ENCODE results near the gene CA9. TPM values are rescaled to one million over a fixed set of nuclear protein-coding genes. Genes with fewer than 3 reads are reported as not detected.

Gene CA9
- total and polyA plus RNA-seq, 2 donors (not counting 3 experiments of a cell fraction or from before 2014, with no cell fraction given) = 0.18 TPM; not detected in 1

DNA sequence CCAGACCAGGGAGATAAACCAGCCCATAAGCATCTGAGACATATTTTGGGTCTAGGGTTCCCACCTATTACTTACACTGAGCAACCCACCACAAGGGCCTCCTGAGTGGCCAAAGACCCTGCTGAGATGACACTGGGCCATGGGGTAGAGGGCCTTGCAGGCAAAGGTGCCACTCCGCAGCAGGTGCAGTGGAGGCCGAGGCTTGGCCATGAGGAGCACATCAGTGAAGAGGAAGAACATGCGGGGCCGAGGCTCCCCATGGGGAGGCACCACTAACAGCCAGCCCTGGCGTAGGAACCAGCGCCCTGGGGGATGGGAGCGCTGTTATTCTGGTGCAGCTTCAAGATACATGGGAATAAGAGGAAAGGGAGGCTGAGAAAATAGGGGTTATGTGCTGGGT, 11.3 kb upstream of the CA9 start:
- Histone ChIP-seq H2AFZ (ENCODE audit: low read depth, low read length) (no peak overlapping the region), H3K4me2 (ENCODE audit: insufficient read depth, low read length) (no peak overlapping the region), H3K9me3 (replicated peaks; ENCODE audit: control insufficient read depth, insufficient read depth, low read length) (no peaks in the 10 kb centered on the region), H3K4me3 (replicated peaks in 1 of 3; ENCODE audit: insufficient read depth in 1 of 3, low read depth in 1 of 3, low read length in 3 of 3) (no peak overlapping the region), H3K27ac (ENCODE audit: insufficient read depth, low read depth, low read length) (no peak overlapping the region), H3K9me1 (replicated peaks; ENCODE audit: control insufficient read depth, extremely low read depth, insufficient read depth, low read length) (no peaks in the 10 kb centered on the region), H3K79me2 (ENCODE audit: control insufficient read depth, insufficient read depth, low read length) (peaks cover 4% of the 10 kb centered on the region), H3K36me3 (ENCODE audit: control insufficient read depth in 2 of 2, extremely low read depth in 1 of 2, insufficient read depth in 2 of 2, low read length in 2 of 2) (peaks cover 0 to 8% of the 10 kb centered on the region in 2 experiments), H4K20me1 (replicated peaks; ENCODE audit: control insufficient read depth, extremely low read depth, insufficient read depth, low read length) (no peaks in the 10 kb centered on the region), H3K9ac (replicated peaks; ENCODE audit: extremely low read depth, insufficient read depth, low read length) (no peak overlapping the region), H3K27me3 (ENCODE audit: control insufficient read depth in 2 of 2, insufficient read depth in 2 of 2, low read length in 2 of 2) (no peaks in the 10 kb centered on the region), H3K4me1 (ENCODE audit: control insufficient read depth, extremely low read depth, insufficient read depth, low read length) (peaks cover 27% of the 10 kb centered on the region)
- ChIA-PET POLR2A (no interaction called here), CTCF (interaction anchor here (0.7 to 10.0 kb wide), 3 partner anchors 11 to 59 kb away, joined by 3 to 227 read pairs (median 4); partner anchors contain the start of genes CA9 and TPM2)
- dilution Hi-C loops (cut with MboI; ENCODE audit: extremely low pct_ligation_motif_present, low sequenced_read_pairs) (no loop called here), intact Hi-C loops (cut with micrococcal nuclease) (no loop called here)
- FAIRE-seq (no peak), DNase-seq (ENCODE audit: low read depth, low spot score) (no peak)
- TF ChIP-seq EZH2 (IDR thresholded peaks at IDR 0.05; ENCODE audit: borderline replicate concordance, low read depth, low read length, severe bottlenecking) = no peak
- TF ChIP-seq FOS (IDR thresholded peaks at IDR 0.05; ENCODE audit: borderline replicate concordance, insufficient read depth, low read length) = no peak
- no peak for TF ChIP-seq JUN (IDR thresholded peaks at IDR 0.05; ENCODE audit: borderline replicate concordance, insufficient read depth, insufficient read length, low read depth)
- TF ChIP-seq MYC (IDR thresholded peaks at IDR 0.05; ENCODE audit: low read depth, low read length) = no peak
- no peak for TF ChIP-seq GATA2 (IDR thresholded peaks at IDR 0.05; ENCODE audit: insufficient read depth, insufficient read length, low read depth, low read length)
- TF ChIP-seq, protein P1, sequence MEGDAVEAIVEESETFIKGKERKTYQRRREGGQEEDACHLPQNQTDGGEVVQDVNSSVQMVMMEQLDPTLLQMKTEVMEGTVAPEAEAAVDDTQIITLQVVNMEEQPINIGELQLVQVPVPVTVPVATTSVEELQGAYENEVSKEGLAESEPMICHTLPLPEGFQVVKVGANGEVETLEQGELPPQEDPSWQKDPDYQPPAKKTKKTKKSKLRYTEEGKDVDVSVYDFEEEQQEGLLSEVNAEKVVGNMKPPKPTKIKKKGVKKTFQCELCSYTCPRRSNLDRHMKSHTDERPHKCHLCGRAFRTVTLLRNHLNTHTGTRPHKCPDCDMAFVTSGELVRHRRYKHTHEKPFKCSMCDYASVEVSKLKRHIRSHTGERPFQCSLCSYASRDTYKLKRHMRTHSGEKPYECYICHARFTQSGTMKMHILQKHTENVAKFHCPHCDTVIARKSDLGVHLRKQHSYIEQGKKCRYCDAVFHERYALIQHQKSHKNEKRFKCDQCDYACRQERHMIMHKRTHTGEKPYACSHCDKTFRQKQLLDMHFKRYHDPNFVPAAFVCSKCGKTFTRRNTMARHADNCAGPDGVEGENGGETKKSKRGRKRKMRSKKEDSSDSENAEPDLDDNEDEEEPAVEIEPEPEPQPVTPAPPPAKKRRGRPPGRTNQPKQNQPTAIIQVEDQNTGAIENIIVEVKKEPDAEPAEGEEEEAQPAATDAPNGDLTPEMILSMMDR (IDR thresholded peaks at IDR 0.05; ENCODE audit: extremely low read depth in 1 of 2, insufficient read depth in 1 of 2, low read depth in 1 of 2, low read length in 2 of 2) = no peak
- TF ChIP-seq, protein P2, sequence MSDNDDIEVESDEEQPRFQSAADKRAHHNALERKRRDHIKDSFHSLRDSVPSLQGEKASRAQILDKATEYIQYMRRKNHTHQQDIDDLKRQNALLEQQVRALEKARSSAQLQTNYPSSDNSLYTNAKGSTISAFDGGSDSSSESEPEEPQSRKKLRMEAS (IDR thresholded peaks at IDR 0.05; ENCODE audit: insufficient read depth, insufficient read length) = no peak
- TF ChIP-seq POLR2A (IDR thresholded peaks at IDR 0.05; ENCODE audit: low read depth, low read length) = no peak
- TF ChIP-seq POLR2AphosphoS5 (IDR thresholded peaks at IDR 0.05; ENCODE audit: insufficient read depth, low read depth, low read length) = no peak
- BruUV-seq (replicated peaks) = no TSS peak
